GM21390 (cell line): ENCODE data around the gene HOXA6.

Experiments
- ATAC-seq: cut with Tn5 transposase; IDR thresholded peaks from one replicate; pipeline ENCODE4 v1.9.1; 2021; ENCODE audit not compliant: unreplicated experiment

The HOXA6 gene

GRCh38 chr7:27173956-27174873 lies 26.6 kb upstream of the HOXA6 start, which contains the start of gene HOXA10:
Gene HOXA10, minus strand, starts transcription at chr7:27174320. Its CDS starts 14 bp downstream, at chr7:27174306.
- no peak for ATAC-seq

- no peak for ATAC-seq
Observed at GRCh38 chr7:27173511-27173955, 26.0 kb upstream of the HOXA6 start.

- no peak for ATAC-seq
Observed at GRCh38 chr7:27172823-27173510, 25.4 kb upstream of the HOXA6 start.

- no peak for ATAC-seq
Observed at GRCh38 chr7:27172315-27172774, 24.8 kb upstream of the HOXA6 start.

GRCh38 chr7:27171637-27172314 lies 24.2 kb upstream of the HOXA6 start:
- no peak for ATAC-seq

- no peak for ATAC-seq
Observed at GRCh38 chr7:27171325-27171636, 23.7 kb upstream of the HOXA6 start.

- no peak for ATAC-seq
Observed at GRCh38 chr7:27170426-27171324, 23.1 kb upstream of the HOXA6 start.

- no peak for ATAC-seq
Observed at GRCh38 chr7:27169658-27170425, 22.3 kb upstream of the HOXA6 start.

- no peak for ATAC-seq
Observed at GRCh38 chr7:27168265-27168947, 20.8 kb upstream of the HOXA6 start.

- ATAC-seq, result no peak
Observed at GRCh38 chr7:27167916-27168264, 20.3 kb upstream of the HOXA6 start.

GRCh38 chr7:27166531-27167505 lies 19.2 kb upstream of the HOXA6 start:
- ATAC-seq, result no peak

- no peak for ATAC-seq
Observed at GRCh38 chr7:27165996-27166530, 18.5 kb upstream of the HOXA6 start.

- ATAC-seq, result no peak
Observed at GRCh38 chr7:27165089-27165995, 17.8 kb upstream of the HOXA6 start, which contains the start of gene HOXA9. Gene HOXA9, minus strand, starts transcription at chr7:27165537. Its CDS starts 80 bp downstream, at chr7:27165457.

GRCh38 chr7:27164367-27165088 lies 17.0 kb upstream of the HOXA6 start:
- no peak for ATAC-seq

- no peak for ATAC-seq
Observed at GRCh38 chr7:27164045-27164366, 16.4 kb upstream of the HOXA6 start.
